DMS53 treated with DMSO at 0.1 percent for 48 hours (cell line): ENCODE results near the gene SETD2.
A peak's percentile ranks its signal among the peaks of the same experiment; 100 is the strongest.
"Not testable (repeated sequence)": the region's sequence is repeated elsewhere in the genome, so short reads cannot be mapped to it uniquely, and the experiment has no call there.

ENCODE experiments used
- DNase-seq: peaks from one replicate; lab custom pipeline; 2025; ENCODE audit not compliant: unreplicated experiment; lab: John Stamatoyannopoulos, UW

The SETD2 gene

DNA sequence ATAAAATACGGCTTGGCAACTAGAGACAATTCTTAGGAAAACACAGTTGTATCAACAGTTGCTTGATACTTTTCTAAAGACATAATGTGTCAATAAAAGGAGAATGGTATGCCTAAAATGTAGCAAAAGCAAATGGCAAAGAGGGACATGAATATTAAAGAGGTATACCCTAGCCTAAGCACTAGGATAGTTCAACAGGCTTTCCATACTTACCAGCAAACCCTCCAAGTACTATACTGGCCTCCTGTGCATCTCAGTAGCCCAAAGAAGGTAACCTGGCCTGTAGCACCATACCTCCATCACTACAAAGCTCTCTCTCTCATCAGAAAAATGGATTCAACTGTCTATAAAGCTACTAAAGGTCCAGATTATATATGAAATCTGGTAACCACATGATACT, 7.5 kb downstream of the SETD2 start:
- DNase-seq = no peak

DNA sequence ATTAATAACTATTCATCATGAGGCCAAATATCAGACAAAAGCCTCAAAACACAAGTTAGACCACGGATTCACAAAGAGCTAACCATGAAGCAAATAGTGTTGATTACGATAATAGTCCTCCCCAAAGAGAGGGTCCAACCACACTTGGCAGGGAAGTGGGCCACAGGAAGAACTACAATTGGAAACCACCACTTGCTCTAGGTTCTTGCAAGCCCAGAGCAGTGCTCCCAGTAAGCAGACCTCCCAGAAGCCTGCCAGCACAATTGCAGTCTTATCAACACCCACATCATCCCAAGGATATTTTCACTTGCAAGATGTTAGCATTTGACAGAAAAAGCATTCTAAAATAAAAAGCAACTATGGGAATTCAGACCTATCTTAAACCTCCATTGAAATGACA, 11.3 kb downstream of the SETD2 start:
- DNase-seq = no peak

DNA sequence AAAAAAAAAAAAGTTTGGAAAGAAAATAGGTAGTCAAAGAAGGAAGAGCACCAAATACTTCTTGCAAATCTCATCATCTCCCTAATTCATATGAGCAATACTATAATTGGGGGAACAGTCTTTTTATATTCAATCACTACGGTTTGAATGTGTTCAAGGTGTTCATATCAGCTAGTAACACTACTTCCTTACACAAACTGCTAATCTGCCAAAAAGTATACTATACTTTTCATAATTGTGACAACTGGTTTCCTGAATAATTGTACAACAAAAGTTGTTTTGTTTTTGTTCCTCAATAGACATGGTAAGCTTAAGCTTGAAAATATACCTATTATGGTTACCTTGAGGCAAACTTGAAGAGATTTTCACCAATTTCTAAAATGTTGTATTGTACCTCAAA, 12.1 kb downstream of the SETD2 start:
- no peak for DNase-seq

DNA sequence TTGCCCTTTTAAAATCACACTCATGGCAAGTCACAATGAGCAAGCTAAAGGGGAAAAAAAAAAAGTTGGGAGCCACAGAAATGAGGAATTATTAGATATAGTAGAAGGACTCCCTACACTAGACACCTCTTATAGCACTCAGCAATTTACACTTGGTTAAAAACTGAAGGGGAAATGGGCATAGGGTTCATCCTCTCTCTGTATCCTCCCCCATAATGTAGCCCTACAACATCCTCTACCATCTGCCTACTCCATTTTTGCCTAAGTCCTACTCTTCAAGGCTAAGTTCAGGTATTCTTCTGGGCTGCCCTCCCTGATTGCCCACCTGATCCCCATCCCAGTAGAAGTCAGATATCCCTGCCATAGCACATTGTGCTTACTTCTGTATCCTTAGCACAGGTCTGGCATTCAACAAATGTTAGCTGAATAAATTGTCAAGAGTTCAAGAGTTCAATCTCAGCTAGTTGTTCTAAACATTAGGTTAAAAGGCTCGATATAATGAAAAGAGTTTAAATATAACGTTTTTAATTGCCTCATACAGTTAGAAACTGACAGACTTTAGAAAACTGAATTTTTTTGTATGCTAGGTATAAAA, 14.5 kb downstream of the SETD2 start:
- no peak for DNase-seq

DNA sequence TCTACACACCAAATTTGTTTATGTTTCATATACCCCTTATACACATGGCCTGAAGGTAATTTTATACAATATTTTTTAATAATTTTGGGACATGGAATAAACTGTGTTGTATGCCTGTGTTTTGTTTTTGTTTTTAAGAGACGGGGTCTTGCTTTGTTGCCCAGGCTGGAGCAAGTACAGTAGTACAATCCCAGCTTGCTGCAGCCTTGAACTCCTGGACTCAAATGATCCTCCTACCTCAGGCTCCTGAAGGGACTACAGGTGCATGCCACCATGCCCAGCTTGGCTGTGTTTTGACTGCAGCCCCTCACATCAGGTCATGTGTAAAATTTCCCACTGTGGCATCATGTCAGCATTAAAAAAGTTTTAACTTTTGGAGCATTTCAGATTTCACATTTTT, 18.6 kb downstream of the SETD2 start:
- DNase-seq = no peak

DNA sequence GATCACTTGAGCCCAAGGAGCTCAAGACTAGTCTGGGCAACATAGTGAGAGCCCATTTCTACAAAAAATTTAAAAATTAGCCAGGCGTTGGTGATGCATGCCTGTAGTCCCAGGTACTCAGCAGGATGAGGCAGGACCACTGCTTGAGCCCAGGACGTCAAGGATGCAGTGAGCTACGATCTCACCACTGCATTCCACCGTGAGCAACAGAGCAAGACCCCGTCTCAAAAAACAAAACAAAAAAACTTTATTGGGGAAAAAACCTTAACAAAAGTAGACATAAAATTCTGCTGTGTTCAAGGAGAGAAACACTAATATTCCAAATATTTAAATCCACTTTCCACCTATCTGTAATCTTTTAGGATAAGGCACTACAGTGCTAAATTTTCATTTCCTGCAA, 20.8 kb downstream of the SETD2 start:
- DNase-seq = no peak

DNA sequence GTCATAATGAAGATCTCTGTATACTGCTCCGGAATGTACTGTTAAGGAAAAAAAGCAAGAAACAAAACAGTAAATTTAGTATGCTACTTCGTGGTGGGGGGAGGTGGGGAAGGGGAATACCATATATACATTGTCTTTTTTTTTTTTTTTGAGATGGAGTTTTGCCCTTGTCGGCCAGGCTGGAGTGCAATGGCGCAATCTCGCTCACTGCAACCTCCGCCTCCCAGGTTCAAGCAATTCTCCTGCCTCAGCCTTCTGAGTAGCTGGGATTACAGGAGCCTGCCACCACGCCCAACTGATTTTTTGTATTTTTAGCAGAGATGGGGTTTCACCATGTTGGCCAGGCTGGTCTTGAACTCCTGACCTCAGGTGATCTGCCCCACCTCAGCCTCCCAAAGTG, 21.4 kb downstream of the SETD2 start:
- not testable (repeated sequence) for DNase-seq

DNA sequence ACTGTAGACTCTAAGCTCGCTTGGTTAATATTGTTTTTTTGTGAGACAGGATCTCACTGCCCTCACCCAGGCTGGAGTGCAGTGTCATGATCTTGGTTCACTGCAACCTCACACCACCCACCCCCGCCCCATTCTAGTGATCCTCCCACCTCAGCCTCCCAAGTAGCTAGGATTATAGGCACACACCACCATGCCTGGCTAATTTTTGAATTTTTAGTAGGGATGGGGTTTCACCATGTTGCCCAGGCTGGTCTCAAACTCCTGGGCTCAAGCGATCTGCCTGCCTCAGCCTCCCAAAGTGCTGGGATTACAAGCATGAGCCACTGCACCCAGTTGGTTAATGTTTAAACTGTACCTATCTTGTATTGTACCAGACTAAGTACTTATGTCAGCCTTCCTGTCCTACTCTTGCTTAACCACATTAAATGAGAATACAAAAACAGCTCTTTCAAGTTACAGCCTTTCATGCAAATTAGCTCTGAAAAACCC, 22.9 kb downstream of the SETD2 start:
- DNase-seq = peak; percentile 13

DNA sequence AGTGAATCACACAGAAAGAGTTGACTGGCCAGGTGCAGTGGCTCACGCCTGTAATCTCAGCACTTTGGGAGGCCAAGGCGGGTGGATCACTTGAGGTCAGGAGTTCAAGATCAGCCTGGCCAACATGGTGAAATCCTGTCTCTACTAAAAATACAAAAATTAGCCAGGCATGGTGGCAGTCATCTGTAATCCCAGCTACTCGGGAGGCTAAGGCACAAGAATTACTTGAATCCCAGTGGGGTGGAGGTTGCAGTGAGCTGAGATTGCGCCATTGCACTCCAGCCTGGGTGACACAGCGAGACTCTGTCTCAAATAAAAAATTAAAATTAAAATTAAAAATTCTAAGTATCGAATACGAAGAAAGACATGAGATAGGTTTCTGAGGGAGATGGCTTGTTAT, 23.4 kb downstream of the SETD2 start:
- DNase-seq = not testable (repeated sequence)

DNA sequence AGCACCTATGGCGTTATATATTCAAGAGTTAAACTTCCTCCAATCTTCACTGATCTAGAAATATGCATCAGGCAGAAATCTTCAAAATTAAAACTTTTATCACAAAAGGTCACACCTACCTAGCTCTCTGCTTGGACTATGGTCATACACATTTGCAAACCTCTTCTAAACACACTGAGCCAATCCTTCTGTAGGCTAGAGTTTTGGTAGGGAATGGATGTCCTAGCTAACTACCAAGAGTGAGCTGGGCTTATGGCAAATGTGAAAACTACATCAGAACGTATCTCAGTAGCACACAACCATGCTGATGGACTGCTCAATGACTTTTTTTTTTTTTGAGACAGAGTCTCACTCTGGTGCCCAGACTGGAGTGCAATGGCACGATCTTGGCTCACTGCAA, 29.6 kb downstream of the SETD2 start:
- no peak for DNase-seq

DNA sequence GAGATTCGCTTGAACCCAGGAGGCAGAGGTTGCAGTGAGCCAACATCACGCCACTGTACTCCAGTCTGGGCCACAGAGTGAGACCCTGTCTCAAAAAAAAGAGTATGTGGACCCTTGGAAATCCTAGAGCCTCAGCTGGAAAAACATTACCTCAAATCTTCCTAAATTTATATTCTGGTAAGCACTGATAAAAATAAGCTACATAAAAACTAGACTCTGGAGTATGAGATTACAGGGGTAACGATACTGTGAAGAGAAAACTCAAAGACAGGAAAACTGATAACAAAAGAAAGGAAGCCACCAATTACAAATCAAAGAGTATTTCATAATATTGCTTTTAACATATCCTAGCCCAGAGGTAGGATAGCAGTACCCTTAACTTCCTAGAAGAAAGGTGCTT, 30.3 kb downstream of the SETD2 start:
- no peak for DNase-seq

DNA sequence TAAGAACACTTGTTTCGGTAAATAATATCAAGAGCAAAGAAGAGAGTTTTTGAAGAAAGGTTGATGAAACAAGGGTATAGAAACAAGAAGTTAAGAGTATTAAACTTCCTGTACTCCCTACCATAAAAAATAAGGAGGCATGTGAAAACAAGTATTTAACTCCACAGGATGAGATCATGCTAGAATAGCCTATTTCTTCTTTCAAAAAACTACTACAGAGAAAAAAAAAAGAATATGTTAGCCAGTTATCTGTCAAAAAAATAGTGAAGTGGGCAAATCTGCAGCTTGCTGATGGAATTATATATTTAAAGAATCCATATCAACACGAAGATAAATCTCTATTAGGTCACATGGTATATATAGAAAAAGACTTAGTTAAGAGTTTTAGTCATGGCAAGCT, 33.4 kb downstream of the SETD2 start:
- no peak for DNase-seq

DNA sequence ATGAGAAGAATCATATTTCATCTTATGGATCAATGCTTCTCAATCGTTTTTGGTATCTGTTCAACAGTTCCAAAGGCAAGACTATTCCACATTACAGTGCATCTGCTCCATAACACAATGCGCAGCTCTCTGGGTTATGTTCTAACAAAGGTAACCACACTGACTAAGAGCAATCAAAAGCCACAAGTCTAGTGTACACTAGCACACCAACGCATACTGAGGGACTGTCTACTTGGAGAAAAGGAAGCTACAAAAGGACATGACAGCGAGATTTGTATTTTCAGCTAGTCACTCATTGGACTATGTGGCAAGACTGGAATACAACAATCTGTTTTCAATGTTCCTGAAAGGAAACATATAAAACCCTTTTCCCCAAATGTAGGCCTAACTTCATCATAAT, 35.8 kb downstream of the SETD2 start:
- DNase-seq = no peak

DNA sequence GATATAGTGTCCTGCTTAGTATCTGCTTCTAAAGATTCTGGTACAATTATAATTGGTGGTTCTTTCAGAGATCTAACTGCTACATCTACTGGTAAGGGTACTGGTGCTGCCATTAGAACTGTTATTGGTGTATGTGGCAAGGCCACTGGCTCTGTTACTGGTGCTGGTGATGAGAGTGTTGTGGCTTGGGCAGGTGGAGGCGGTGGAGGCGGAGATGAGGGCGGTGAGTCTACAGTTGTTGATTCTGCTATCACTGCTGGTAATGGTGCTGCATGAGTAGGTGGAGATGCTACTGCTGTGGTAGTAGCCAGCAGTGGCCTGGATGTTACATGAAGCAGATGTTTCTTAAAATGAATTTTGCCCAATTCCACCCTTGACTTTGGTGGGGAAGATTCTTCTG, 40.1 kb downstream of the SETD2 start:
- DNase-seq = no peak

DNA sequence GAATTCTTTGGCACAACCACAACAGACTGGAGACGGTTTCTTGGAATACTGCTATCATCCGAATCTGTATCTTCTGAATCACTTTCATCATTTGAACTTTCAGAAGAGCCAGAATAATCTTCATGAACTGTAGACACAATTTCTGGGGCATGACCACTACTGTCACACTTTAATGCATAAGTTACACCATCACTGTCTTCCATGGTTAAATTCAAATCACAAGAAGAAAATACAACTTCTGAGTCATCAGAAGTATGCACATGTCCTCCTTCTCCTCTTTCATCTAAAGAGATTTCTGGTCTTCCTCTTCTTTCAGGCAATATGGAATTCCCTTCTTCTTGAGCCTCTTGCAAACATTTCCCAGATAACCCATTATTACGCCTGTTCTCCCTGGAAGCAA, 42.5 kb downstream of the SETD2 start:
- no peak for DNase-seq

DNA sequence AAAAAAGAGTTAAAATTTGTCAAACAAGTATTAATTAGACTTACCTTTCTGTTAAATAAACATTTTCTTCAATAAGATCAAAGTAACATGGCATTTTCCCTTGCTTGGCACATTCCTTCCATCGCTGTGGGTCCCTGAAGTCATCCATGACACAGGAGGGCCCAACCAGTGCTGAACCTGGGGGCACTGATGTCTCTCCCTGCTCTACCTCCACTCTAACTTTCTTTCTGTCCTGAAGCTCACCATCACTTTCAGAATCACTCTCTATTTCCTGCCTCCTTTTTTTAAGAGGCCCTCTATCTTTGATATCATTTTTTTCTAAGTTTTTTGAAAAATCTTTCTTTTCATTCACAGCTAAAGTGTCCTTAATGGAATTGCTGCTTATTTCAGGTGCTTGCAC, 43.8 kb downstream of the SETD2 start:
- DNase-seq = no peak

DNA sequence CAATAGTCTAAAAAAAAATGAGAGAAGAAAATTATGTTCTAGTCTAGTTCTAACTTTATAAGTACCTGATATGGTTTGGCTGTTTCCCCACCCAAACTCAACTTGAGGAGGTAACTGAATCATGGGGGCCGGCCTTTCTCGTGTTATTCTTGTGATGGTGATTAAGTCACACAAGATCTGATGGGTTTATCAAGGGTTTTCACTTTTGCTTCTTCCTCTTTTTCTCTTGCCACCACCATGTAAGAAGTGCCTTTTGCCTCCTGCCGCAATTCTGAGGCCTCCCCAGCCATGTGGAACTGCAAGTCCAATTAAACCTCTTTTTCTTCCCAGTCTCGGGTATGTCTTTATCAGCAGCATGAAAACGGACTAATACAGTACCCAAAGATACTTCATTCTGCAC, 44.5 kb downstream of the SETD2 start:
- not testable (repeated sequence) for DNase-seq

DNA sequence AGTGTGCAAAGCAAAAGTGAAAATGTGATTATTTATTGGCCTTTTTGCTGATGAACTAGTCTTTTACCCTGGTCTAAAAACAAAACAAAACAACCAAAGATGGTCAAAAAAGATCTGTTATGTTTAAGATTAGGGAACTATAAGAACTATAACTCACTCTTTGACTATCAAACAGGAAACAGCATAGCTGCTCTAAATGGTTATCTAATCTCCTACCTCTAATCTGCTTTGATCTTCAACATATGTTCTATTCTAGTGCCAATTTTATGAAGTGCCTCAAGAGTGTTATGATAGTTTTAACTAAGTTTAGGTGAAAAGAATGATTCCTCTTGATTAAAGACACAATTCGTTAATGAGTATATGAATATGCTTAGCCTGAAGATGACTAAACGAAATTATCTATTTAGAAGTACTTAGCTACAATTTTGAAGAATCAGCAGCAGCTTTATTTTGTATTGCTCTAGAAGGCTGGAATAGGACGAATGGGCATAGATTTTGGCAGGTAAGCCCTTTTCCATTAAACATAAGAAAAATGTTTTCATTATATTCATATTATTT, 46.0 kb downstream of the SETD2 start:
- DNase-seq = no peak

DNA sequence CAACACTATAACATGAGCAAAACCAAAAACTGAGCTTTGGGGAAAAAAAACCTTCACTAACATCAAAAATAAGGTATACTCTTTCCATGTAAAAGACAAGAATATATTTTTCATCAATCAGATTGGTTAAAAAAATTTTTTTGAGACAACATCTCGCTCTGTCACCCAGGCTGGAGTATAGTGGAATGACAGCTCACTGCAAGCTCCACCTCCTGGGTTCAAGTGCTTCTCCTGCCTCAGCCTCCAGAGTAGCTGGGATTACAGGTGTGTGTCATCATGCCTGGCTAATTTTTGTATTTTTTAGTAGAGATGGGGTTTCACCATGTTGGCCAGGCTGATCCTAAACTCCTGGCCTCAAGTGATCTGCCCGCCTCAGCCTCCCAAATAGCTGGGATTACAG, 48.4 kb downstream of the SETD2 start:
- not testable (repeated sequence) for DNase-seq

DNA sequence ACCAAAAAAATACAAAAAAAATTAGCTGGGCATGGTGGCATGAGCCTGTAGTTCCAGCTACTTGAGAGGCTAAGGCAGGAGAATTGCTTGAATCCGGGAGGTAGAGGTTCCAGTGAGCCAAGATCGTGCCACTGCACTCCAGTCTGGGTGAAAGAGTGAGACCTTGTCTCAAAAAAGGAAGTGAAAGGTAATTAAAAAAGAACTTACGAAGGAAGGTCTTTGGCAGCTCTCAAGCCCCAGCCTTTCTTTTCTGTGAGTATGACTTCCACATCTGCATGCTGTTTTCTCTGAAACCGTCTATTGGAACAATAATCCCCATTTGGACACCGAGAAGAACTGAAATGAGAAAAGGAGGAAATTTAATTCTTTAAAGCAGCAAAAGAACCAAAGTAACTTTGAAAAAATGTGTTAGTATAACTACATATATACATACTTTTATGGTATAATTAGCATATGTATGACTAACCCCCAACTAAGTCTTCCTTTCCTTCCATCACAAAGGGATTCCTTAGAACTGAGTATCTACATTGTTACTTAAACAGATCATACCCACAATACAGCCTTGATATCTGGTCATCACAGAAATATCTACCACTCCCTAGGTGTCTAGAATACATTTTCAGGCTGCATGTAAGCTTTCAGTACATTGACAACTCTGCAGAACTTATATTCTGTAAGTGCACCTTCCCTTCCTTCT, 50.1 kb downstream of the SETD2 start:
- DNase-seq = no peak

DNA sequence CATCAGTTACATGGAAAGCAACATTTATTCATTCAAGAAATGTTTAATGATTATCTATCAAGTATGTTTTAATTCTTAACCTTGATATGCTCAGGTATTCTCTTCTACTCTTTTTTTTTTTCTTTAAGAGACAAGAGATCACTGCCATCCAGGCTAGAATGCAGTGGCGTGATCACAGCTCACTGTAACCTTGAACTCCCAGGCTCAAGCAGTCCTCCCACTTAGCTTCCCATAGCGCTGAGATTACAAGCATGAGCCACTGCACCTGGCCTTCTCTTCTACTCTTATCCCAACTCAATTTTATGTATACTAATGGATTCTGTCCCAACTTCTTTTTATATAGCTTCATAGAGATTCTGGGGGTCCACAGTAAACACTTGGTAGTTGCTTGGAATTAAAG, 50.9 kb downstream of the SETD2 start:
- DNase-seq = no peak

DNA sequence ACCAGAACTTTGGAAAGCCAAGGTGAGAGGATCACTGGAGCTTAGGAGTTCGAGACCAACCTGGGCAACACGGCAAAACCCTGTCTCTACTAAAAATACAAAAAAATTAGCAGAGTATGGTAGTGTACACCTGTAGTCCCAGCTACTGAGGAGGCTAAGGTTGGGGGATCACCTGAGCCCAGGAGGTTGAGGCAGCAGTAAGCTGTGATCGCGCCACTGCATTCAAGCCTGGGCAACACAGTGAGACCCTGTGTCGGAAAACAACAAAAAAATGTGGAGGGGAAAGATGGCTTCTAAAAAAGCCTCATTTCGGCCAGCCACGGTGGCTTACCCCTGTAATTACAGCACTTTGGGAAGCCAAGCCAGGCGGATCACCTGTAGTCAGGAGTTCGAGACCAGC, 54.5 kb downstream of the SETD2 start:
- no peak for DNase-seq

DNA sequence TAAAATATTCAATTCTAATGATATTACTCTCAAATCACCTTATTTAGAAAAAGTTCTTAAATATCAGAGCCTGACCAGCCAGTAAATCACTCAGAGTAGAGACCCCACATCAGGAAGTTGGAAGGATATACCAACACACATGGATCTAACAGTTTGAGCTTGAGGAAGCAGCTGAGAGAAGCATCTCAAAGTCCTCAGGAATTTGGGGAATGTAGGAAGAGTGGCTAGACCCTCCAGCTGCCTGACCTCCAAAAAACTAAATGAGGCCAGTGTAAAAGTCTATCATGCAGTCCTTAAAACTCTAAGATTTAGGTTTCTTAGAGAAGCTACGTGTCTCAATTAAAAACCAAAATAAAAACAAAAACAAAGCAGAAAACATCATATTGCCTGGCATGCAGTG, 55.4 kb downstream of the SETD2 start:
- no peak for DNase-seq
